GM18498 (cell line): ENCODE measurements around the gene DRC7.
"Not testable (repeated sequence)": the region's sequence is repeated elsewhere in the genome, so short reads cannot be mapped to it uniquely, and the experiment has no call there.

Source experiments
- ATAC-seq: cut with Tn5 transposase; IDR thresholded peaks from one replicate; pipeline ENCODE4 v1.9.1; 2021; ENCODE audit warnings: mild to moderate bottlenecking, moderate library complexity; ENCODE audit not compliant: unreplicated experiment

DRC7 gene

GRCh38 chr16:57760357-57761160 is 66.0 kb downstream of the DRC7 start:
- ATAC-seq = no peak

GRCh38 chr16:57761301-57761700 is 66.7 kb downstream of the DRC7 start:
- ATAC-seq = no peak

- ATAC-seq = no peak
These were observed 67.4 kb downstream of the DRC7 start for GRCh38 chr16:57761957-57762356.

- ATAC-seq = no peak
These were observed 67.9 kb downstream of the DRC7 start for GRCh38 chr16:57762365-57763040.

- ATAC-seq = no peak
These were observed 68.8 kb downstream of the DRC7 start for GRCh38 chr16:57763285-57764005.

- no peak for ATAC-seq
These were observed 69.4 kb downstream of the DRC7 start for GRCh38 chr16:57764006-57764340.

GRCh38 chr16:57764341-57765159 is 69.9 kb downstream of the DRC7 start:
- ATAC-seq = no peak

GRCh38 chr16:57765160-57765728 is 70.6 kb downstream of the DRC7 start:
- no peak for ATAC-seq

GRCh38 chr16:57766714-57767348 is 72.2 kb downstream of the DRC7 start:
- no peak for ATAC-seq

- ATAC-seq = no peak
These were observed 75.0 kb downstream of the DRC7 start for GRCh38 chr16:57769541-57770145.

GRCh38 chr16:57770361-57770760 is 75.8 kb downstream of the DRC7 start:
- no peak for ATAC-seq

- ATAC-seq = no peak
These were observed 76.7 kb downstream of the DRC7 start for GRCh38 chr16:57771141-57771785.

GRCh38 chr16:57773019-57773418 is 78.4 kb downstream of the DRC7 start:
- ATAC-seq = no peak

- no peak for ATAC-seq
These were observed 79.2 kb downstream of the DRC7 start for GRCh38 chr16:57773655-57774295.

- no peak for ATAC-seq
These were observed 80.2 kb downstream of the DRC7 start for GRCh38 chr16:57774705-57775285.

- ATAC-seq = no peak
These were observed 81.3 kb downstream of the DRC7 start for GRCh38 chr16:57775661-57776469.

- ATAC-seq = no peak
These were observed 84.1 kb downstream of the DRC7 start for GRCh38 chr16:57778658-57779057.

- not testable (repeated sequence) for ATAC-seq
These were observed 85.2 kb downstream of the DRC7 start for GRCh38 chr16:57779836-57780235.
